ENCODE measurements around the gene PTPRM. TPM values are rescaled to one million over a fixed set of nuclear protein-coding genes. Genes with fewer than 3 reads are reported as not detected.

The PTPRM gene
- total and polyA plus RNA-seq, 4 donors, result 9.2 to 23.0 (median 12.7) TPM

DNA sequence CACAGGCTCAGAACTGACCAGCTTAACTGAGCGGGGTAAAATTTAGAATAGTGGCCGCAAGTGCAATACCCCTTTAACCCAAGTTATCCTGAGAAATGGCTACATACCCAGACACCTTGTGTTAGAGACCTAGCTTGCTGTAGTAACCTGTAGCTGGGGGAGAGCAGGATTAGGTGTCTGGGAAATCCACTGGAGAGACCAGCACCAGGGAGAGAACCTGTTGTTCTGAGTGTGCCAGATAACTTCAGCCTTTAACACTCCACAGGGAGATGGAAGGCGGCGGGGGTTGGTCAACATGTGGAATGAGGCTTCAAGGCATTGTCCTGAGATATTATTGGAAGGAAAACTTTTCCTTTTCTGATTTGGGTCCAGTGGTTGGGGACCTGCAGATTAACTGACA lies 356.0 kb downstream of the PTPRM start:
- Histone ChIP-seq H3K9ac (ENCODE audit: low read depth in 1 of 2, low read length in 2 of 2) (no peak overlapping the region), H3K4me1 (ENCODE audit: control insufficient read depth in 4 of 4, insufficient read depth in 4 of 4, low read length in 3 of 4) (peaks cover 0 to 2% (median 0%) of the 10 kb centered on the region in 4 donors), H3K4me3 (ENCODE audit: low read depth in 1 of 3, low read length in 3 of 3) (no peak overlapping the region), H3K9me3 (ENCODE audit: control insufficient read depth in 4 of 4, low read length in 3 of 4) (no peaks in the 10 kb centered on the region), H3K36me3 (ENCODE audit: control insufficient read depth in 4 of 4, insufficient read depth in 3 of 4, low read depth in 1 of 4, low read length in 3 of 4) (no peaks in the 10 kb centered on the region), H3K27me3 (ENCODE audit: control insufficient read depth in 4 of 4, insufficient read depth in 4 of 4, low read length in 3 of 4) (no peaks in the 10 kb centered on the region), H3K27ac (ENCODE audit: low read depth in 1 of 2, low read length in 2 of 2) (no peak overlapping the region)
- TF ChIP-seq EGR1 (IDR thresholded peaks at IDR 0.05; ENCODE audit: low read depth in 2 of 2) (no peak), SP1 (IDR thresholded peaks at IDR 0.05) (no peak), FOXA2 (IDR thresholded peaks at IDR 0.05) (no peak), HNF4A (conservative IDR thresholded peaks at IDR 0.05) (no peak)
- DNase-seq (ENCODE audit: low spot score), result no peak
- 97% methylated on average over 4 of the region's 4 CpGs for WGBS

DNA sequence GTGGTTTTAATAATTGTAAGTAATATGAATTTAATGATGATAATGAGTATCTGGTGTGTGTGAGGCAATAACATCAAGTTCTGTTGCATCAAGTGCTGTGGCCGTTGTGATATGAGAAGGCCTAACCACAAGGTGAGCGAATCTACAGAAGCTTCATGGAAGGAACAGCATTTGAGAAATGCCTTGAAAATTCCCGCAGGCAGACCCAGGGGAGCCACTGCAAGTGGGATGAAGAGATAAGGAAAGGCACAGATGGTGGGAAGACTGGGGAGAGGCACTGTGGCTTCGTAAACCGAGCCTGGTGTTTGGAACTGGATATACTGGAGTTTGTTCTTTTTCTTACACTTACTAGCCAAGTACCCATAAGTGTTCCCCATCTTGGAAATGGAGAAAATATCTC lies 357.5 kb downstream of the PTPRM start:
- no peaks in the 10 kb centered on the region for H3K36me3 ChIP-seq (ENCODE audit: control insufficient read depth in 4 of 4, insufficient read depth in 3 of 4, low read depth in 1 of 4, low read length in 3 of 4)
- H3K27ac ChIP-seq (ENCODE audit: low read depth in 1 of 2, low read length in 2 of 2), result no peak overlapping the region
- TF ChIP-seq TAF1 (conservative IDR thresholded peaks at IDR 0.05) (no peak), JUND (IDR thresholded peaks at IDR 0.05) (no peak), FOXA1 (IDR thresholded peaks at IDR 0.05) (no peak)
- TF ChIP-seq, protein P1, sequence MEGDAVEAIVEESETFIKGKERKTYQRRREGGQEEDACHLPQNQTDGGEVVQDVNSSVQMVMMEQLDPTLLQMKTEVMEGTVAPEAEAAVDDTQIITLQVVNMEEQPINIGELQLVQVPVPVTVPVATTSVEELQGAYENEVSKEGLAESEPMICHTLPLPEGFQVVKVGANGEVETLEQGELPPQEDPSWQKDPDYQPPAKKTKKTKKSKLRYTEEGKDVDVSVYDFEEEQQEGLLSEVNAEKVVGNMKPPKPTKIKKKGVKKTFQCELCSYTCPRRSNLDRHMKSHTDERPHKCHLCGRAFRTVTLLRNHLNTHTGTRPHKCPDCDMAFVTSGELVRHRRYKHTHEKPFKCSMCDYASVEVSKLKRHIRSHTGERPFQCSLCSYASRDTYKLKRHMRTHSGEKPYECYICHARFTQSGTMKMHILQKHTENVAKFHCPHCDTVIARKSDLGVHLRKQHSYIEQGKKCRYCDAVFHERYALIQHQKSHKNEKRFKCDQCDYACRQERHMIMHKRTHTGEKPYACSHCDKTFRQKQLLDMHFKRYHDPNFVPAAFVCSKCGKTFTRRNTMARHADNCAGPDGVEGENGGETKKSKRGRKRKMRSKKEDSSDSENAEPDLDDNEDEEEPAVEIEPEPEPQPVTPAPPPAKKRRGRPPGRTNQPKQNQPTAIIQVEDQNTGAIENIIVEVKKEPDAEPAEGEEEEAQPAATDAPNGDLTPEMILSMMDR (IDR thresholded peaks at IDR 0.05; ENCODE audit: low read depth, low read length, missing input control), result no peak
- TF ChIP-seq, protein P2, sequence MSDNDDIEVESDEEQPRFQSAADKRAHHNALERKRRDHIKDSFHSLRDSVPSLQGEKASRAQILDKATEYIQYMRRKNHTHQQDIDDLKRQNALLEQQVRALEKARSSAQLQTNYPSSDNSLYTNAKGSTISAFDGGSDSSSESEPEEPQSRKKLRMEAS (IDR thresholded peaks at IDR 0.05), result no peak
- 96% methylated on average over 5 of the region's 5 CpGs for WGBS
- no peaks in the 10 kb centered on the region for H3K9me3 ChIP-seq (ENCODE audit: control insufficient read depth in 4 of 4, low read length in 3 of 4)
- no peak overlapping the region for H3K9ac ChIP-seq (ENCODE audit: low read depth in 1 of 2, low read length in 2 of 2)
- peaks cover 0 to 2% (median 0%) of the 10 kb centered on the region in 4 donors for H3K4me1 ChIP-seq (ENCODE audit: control insufficient read depth in 4 of 4, insufficient read depth in 4 of 4, low read length in 3 of 4)
- no peaks in the 10 kb centered on the region for H3K27me3 ChIP-seq (ENCODE audit: control insufficient read depth in 4 of 4, insufficient read depth in 4 of 4, low read length in 3 of 4)
- DNase-seq (ENCODE audit: low spot score), result no peak
- no peak overlapping the region for H3K4me3 ChIP-seq (ENCODE audit: low read depth in 1 of 3, low read length in 3 of 3)

DNA sequence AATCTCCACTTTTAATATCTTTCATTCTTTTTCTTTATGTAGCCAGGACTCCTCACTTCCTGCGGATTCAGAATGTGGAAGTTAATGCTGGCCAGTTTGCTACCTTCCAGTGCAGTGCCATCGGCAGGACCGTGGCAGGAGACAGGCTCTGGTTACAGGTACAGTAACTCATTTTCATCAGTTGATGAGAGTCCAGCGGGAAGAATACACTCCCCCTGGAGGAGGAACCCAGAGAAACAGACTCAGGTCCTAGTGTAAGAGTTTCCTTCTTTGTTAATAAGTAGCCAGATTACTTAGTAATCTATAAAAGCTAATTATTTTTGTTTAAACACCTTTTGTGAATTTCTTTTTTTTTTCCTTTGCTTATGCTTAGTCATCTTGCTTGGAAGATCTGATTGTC lies 359.4 kb downstream of the PTPRM start:
- Histone ChIP-seq H3K4me3 (ENCODE audit: low read depth in 1 of 3, low read length in 3 of 3) (no peak overlapping the region), H3K27ac (ENCODE audit: low read depth in 1 of 2, low read length in 2 of 2) (no peak overlapping the region), H3K4me1 (ENCODE audit: control insufficient read depth in 4 of 4, insufficient read depth in 4 of 4, low read length in 3 of 4) (peaks cover 0 to 2% (median 0%) of the 10 kb centered on the region in 4 donors), H3K9me3 (ENCODE audit: control insufficient read depth in 4 of 4, low read length in 3 of 4) (no peaks in the 10 kb centered on the region), H3K36me3 (ENCODE audit: control insufficient read depth in 4 of 4, insufficient read depth in 3 of 4, low read depth in 1 of 4, low read length in 3 of 4) (no peaks in the 10 kb centered on the region), H3K9ac (ENCODE audit: low read depth in 1 of 2, low read length in 2 of 2) (no peak overlapping the region), H3K27me3 (ENCODE audit: control insufficient read depth in 4 of 4, insufficient read depth in 4 of 4, low read length in 3 of 4) (no peaks in the 10 kb centered on the region)
- no peak for DNase-seq (ENCODE audit: low spot score)
- TF ChIP-seq, protein P3, sequence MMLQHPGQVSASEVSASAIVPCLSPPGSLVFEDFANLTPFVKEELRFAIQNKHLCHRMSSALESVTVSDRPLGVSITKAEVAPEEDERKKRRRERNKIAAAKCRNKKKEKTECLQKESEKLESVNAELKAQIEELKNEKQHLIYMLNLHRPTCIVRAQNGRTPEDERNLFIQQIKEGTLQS (IDR thresholded peaks at IDR 0.05), result peak; percentile 14
- TF ChIP-seq, protein P1 (IDR thresholded peaks at IDR 0.05; ENCODE audit: low read depth, low read length, missing input control), result peak; percentile 39
- TF ChIP-seq RXRA (IDR thresholded peaks at IDR 0.05), result peak in 1 of 2 donors; percentile 33
- TF ChIP-seq GABPA (IDR thresholded peaks at IDR 0.05 in 1 of 2, conservative IDR thresholded peaks at IDR 0.05 in 1 of 2), result no peak
- peak; percentile 51 to 76 for TF ChIP-seq RAD21 (IDR thresholded peaks at IDR 0.05)
- peak; percentile 22 for TF ChIP-seq YY1 (IDR thresholded peaks at IDR 0.05)
- TF ChIP-seq FOXA1 (IDR thresholded peaks at IDR 0.05), result no peak
- no peak for TF ChIP-seq TAF1 (conservative IDR thresholded peaks at IDR 0.05)
- no peak for TF ChIP-seq FOXA2 (IDR thresholded peaks at IDR 0.05)
- TF ChIP-seq, protein P4, sequence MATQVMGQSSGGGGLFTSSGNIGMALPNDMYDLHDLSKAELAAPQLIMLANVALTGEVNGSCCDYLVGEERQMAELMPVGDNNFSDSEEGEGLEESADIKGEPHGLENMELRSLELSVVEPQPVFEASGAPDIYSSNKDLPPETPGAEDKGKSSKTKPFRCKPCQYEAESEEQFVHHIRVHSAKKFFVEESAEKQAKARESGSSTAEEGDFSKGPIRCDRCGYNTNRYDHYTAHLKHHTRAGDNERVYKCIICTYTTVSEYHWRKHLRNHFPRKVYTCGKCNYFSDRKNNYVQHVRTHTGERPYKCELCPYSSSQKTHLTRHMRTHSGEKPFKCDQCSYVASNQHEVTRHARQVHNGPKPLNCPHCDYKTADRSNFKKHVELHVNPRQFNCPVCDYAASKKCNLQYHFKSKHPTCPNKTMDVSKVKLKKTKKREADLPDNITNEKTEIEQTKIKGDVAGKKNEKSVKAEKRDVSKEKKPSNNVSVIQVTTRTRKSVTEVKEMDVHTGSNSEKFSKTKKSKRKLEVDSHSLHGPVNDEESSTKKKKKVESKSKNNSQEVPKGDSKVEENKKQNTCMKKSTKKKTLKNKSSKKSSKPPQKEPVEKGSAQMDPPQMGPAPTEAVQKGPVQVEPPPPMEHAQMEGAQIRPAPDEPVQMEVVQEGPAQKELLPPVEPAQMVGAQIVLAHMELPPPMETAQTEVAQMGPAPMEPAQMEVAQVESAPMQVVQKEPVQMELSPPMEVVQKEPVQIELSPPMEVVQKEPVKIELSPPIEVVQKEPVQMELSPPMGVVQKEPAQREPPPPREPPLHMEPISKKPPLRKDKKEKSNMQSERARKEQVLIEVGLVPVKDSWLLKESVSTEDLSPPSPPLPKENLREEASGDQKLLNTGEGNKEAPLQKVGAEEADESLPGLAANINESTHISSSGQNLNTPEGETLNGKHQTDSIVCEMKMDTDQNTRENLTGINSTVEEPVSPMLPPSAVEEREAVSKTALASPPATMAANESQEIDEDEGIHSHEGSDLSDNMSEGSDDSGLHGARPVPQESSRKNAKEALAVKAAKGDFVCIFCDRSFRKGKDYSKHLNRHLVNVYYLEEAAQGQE (IDR thresholded peaks at IDR 0.05), result no peak
- no peak for TF ChIP-seq NR2F2 (IDR thresholded peaks at IDR 0.05)
- TF ChIP-seq JUND (IDR thresholded peaks at IDR 0.05), result no peak
- TF ChIP-seq HNF4A (conservative IDR thresholded peaks at IDR 0.05), result peak in 1 of 2 donors; percentile 37
- 68% methylated on average over 4 of the region's 4 CpGs for WGBS
